ENCODE measurements around the gene ABCC3. TPM values are rescaled to one million over a fixed set of nuclear protein-coding genes. Genes with fewer than 3 reads are reported as not detected.

The ABCC3 gene
- 2.3 and 7.3 TPM in 2 replicates for total RNA-seq (2011; cell fraction: chromatin; rRNA removed; ENCODE audit: low replicate concordance)
- 3.3 and 3.7 TPM in 2 replicates for total RNA-seq (2011; cell fraction: nucleolus; rRNA removed)
- total RNA-seq (2011; cell fraction: nucleoplasm; rRNA removed): 2.0 and 2.1 TPM in 2 replicates
- not detected in 2 replicates for total RNA-seq (2014; rRNA removed)
- total RNA-seq (2014; rRNA removed; fragmentation: Illumina TruSeq; extraction: Trizol): not detected in 2 replicates
- total RNA-seq (2015; rRNA removed; fragmentation: Illumina TruSeq; extraction: Trizol): not detected in 2 replicates
- total RNA-seq (2021): 0.34 and 1.6 TPM in 2 replicates
- 0.78 and 0.93 TPM in 2 replicates for polyA plus RNA-seq (2011; rRNA removed)
- 0.27 and 0.51 TPM in 2 replicates for polyA plus RNA-seq (2011; cell fraction: cytosol; rRNA removed)
- 2.6 and 6.0 TPM in 2 replicates for polyA plus RNA-seq (2011; cell fraction: nucleus; rRNA removed)
- 0.31 and 0.44 TPM in 2 replicates for polyA plus RNA-seq (2012)
- polyA plus RNA-seq (2014; fragmentation: Illumina TruSeq; extraction: Trizol): not detected in 2 replicates
- polyA plus RNA-seq (2014; fragmentation: Nextera tagmentation; extraction: Ambion mirVana): under 1 TPM in 1 of 2 experiments, not detected in 1; 0.03 TPM
- 0.07 TPM in 1 of 2 replicates, not detected in the other for polyA plus RNA-seq (2014; rRNA removed)
- 0.35 and 0.45 TPM in 2 replicates for polyA minus RNA-seq (2011; rRNA and poly(A)+ RNA removed)
- polyA minus RNA-seq (2011; cell fraction: cytosol; rRNA and poly(A)+ RNA removed): 1.4 and 2.1 TPM in 2 replicates
- polyA minus RNA-seq (2011; cell fraction: nucleus; rRNA and poly(A)+ RNA removed): 1.4 and 2.3 TPM in 2 replicates
- percentile 16 among the genes with signal in this experiment for Bru-seq, nascent RNA
- BruChase-seq, experiment 1, labeled RNA remaining after a 2-hour chase: percentile 18 among the genes with signal in this experiment
- percentile 20 among the genes with signal in this experiment for BruChase-seq, experiment 2, labeled RNA remaining after a 6-hour chase
- long read RNA-seq, experiment 1: 0 reads
- long read RNA-seq, experiment 2: 0 reads
- long read RNA-seq, experiment 3: 0 reads

GRCh38 chr17:50634224-50634914 lies at the start of gene ABCC3:
TSS of gene ABCC3 (plus strand) at chr17:50634881. CDS start at chr17:50634937, 56 bp downstream.
- POLR2A ChIA-PET: no interaction called here
- Histone ChIP-seq H3K9me1 (ENCODE audit: control insufficient read depth, insufficient read depth, low read length) (no peaks in the 10 kb centered on the region), H3K79me2 (ENCODE audit: control insufficient read depth, insufficient read depth, low read length) (no peaks in the 10 kb centered on the region), H3K36me3 (ENCODE audit: control insufficient read depth, insufficient read depth, low read length) (no peaks in the 10 kb centered on the region), H3K9ac (ENCODE audit: insufficient read depth in 1 of 2, low read depth in 2 of 2, low read length in 2 of 2) (no peak within 1 kb of the TSS), H3K4me2 (ENCODE audit: insufficient read depth, low read length) (no peak within 1 kb of the TSS), H3K27ac (ENCODE audit: extremely low read depth, low read depth, low read length) (no peak within 1 kb of the TSS), H3K4me3 (no peak within 1 kb of the TSS), H2AFZ (ENCODE audit: low read depth, low read length) (no peak within 1 kb of the TSS), H4K20me1 (replicated peaks; ENCODE audit: control insufficient read depth, insufficient read depth, low read length) (no peaks in the 10 kb centered on the region), H3K4me1 (replicated peaks in 1 of 2; ENCODE audit: control insufficient read depth in 2 of 2, insufficient read depth in 2 of 2, low read length in 2 of 2) (peaks cover 0 to 23% of the 10 kb centered on the region in 2 experiments; a peak in 4 of 5 replicates), H3K27me3 (ENCODE audit: control insufficient read depth in 2 of 2, insufficient read depth in 2 of 2, low read length in 2 of 2) (peaks cover 15 to 66% of the 10 kb centered on the region in 2 experiments; a peak in 4 of 5 replicates), H3K9me3 (replicated peaks; ENCODE audit: control insufficient read depth, insufficient read depth, low read depth, low read length) (no peaks in the 10 kb centered on the region)
- in situ Hi-C loops (cut with MboI) (no loop called here), intact Hi-C loops (cut with micrococcal nuclease) (no loop called here)
- no peak for DNase-seq (ENCODE audit: extremely low read depth in 1 of 4, low spot score in 3 of 4)
- TF ChIP-seq FOSL1 (tag; conservative IDR thresholded peaks at IDR 0.05) (0 out of 2 replicates have a peak, but pooled peaks have one; percentile 14), BHLHE40 (IDR thresholded peaks at IDR 0.05; ENCODE audit: low read length) (0 out of 2 replicates have a peak, but pooled peaks have one; percentile 35), ZKSCAN3 (CRISPR knock-in tag; IDR thresholded peaks at IDR 0.05) (no peak), ESRRA (IDR thresholded peaks at IDR 0.05; ENCODE audit: borderline replicate concordance, low read depth) (peak; percentile 64; the same call in 1 of the 2 replicates), POLR3A (IDR thresholded peaks at IDR 0.05; ENCODE audit: borderline replicate concordance, extremely low read depth, insufficient read depth, insufficient read length) (no peak), NBN (IDR thresholded peaks at IDR 0.05; ENCODE audit: low read depth) (no peak), SMAD4 (CRISPR knock-in tag; conservative IDR thresholded peaks at IDR 0.05) (no peak), ZC3H4 (CRISPR knock-in tag; IDR thresholded peaks at IDR 0.05; ENCODE audit: borderline replicate concordance) (no peak)
- TF ChIP-seq, protein P1, sequence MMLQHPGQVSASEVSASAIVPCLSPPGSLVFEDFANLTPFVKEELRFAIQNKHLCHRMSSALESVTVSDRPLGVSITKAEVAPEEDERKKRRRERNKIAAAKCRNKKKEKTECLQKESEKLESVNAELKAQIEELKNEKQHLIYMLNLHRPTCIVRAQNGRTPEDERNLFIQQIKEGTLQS (IDR thresholded peaks at IDR 0.05): 0 out of 2 replicates have a peak, but pooled peaks have one; percentile 19
- TF ChIP-seq, protein P1 (CRISPR knock-in tag; conservative IDR thresholded peaks at IDR 0.05): no peak
- CTCF ChIA-PET (ENCODE audit: low intra/inter-chr PET ratio): no interaction called here
- 9% methylated on average over 24 of the region's 48 CpGs for WGBS (ENCODE audit: insufficient coverage, low coverage, missing lambda C conversion rate)
- BruUV-seq (replicated peaks): no TSS peak
- no peak for ATAC-seq
- no peak for FAIRE-seq
